Smooth muscle cell (in vitro differentiated cells): ENCODE measurements around the gene GTF2F2. TPM values are rescaled to one million over a fixed set of nuclear protein-coding genes. Genes with fewer than 3 reads are reported as not detected.

ENCODE experiments used
- DNase-seq: peaks from one replicate; lab custom pipeline; 2025; ENCODE audit not compliant: unreplicated experiment; lab: John Stamatoyannopoulos, UW
- H2AFZ ChIP-seq: fragments of 200-600 bp; sonication (generic); 2 replicates; pipeline ENCODE4 v1.6.0; 2016; ENCODE audit warnings: antibody characterized with exemption, low read depth, mild to moderate bottlenecking
- H3F3A ChIP-seq: fragments of 200-600 bp; sonication (generic); 2 replicates; pipeline ENCODE4 v1.6.0; 2017; ENCODE audit warnings: antibody characterized with exemption, low read depth
- H3K27ac ChIP-seq: fragments of 200-600 bp; sonication (generic); 2 replicates; pipeline ENCODE4 v1.5.1; 2016; ENCODE audit warnings: low read depth, mild to moderate bottlenecking
- H3K27me3 ChIP-seq: fragments of 200-600 bp; sonication (generic); 2 replicates; pipeline ENCODE4 v1.6.1; 2016; ENCODE audit warnings: low read depth, mild to moderate bottlenecking
- H3K36me3 ChIP-seq: fragments of 200-600 bp; sonication (generic); 2 replicates; pipeline ENCODE4 v1.5.1; 2016; ENCODE audit warnings: low read depth
- H3K4me1 ChIP-seq: fragments of 200-600 bp; sonication (generic); 2 replicates; pipeline ENCODE4 v1.5.1; 2016; ENCODE audit warnings: low read depth
- H3K4me2 ChIP-seq: fragments of 200-600 bp; sonication (generic); 2 replicates; pipeline ENCODE4 v1.6.0; 2016; ENCODE audit warnings: mild to moderate bottlenecking
- H3K4me3 ChIP-seq: fragments of 200-600 bp; sonication (generic); 2 replicates; pipeline ENCODE4 v1.5.1; 2016; ENCODE audit warnings: mild to moderate bottlenecking
- H3K79me2 ChIP-seq: fragments of 200-600 bp; sonication (generic); 2 replicates; pipeline ENCODE4 v1.6.0; 2016; ENCODE audit warnings: low read depth, mild to moderate bottlenecking
- H3K9ac ChIP-seq: fragments of 200-600 bp; sonication (generic); 2 replicates; pipeline ENCODE4 v1.6.0; 2016; ENCODE audit warnings: low read depth
- H3K9me3 ChIP-seq: fragments of 200-600 bp; sonication (generic); replicated peaks from 2 replicates; pipeline ENCODE4 v1.5.1; 2016; ENCODE audit warnings: low read depth
- H4K20me1 ChIP-seq: fragments of 200-600 bp; sonication (generic); 2 replicates; pipeline ENCODE4 v1.6.0; 2016; ENCODE audit warnings: low read depth
- WGBS: methylation state at CpG from one replicate; pipeline ENCODE4 v1.1.7; 2016; ENCODE audit warnings: low lambda C conversion rate; 5-methylcytosine and 5-hydroxymethylcytosine counted together
- polyA plus RNA-seq: library from polyadenylated mRNA; unstranded; fragments of >200 nt; fragmentation: Nextera tagmentation; extraction: Ambion mirVana; gene quantifications from 2 replicates; pipeline ENCODE4 v1.2.1, GENCODE V29; 2016
- total RNA-seq: library from RNA; depleted of rRNA; stranded (reverse); fragments of >200 nt; gene quantifications from 2 replicates; pipeline ENCODE4 v1.2.3, GENCODE V29; 2014
- TF ChIP-seq, protein P1 (sequence below): fragments of 200-600 bp; sonication (generic); IDR thresholded peaks from 2 replicates; pipeline ENCODE4 v1.5.1; 2017; ENCODE audit warnings: borderline replicate concordance, mild to moderate bottlenecking, antibody characterized with exemption; ENCODE audit not compliant: insufficient read depth, poor library complexity, severe bottlenecking

GTF2F2 gene
- total and polyA plus RNA-seq, 2 experiments from 2014 or later, result 11.2 to 28.1 TPM

DNA sequence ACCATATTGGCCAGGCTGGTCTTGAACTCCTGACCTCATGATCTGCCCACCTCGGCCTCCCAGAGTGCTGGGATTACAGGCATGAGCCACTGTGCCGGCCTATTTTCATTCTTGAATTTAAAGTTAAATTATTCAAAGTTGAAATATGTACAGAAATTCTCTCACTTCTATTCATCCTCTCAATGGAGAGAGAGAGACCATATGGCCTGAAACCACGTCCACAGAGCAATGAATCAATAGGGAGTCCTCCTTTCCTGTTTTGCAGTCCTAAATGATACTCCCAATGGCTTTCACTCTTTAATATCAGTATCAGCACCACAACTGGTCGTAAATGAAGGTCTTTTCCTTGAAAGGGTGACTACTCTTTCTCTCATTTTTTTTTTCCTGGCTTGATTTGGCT lies 111.0 kb downstream of the GTF2F2 start:
- no peak overlapping the region for H3K4me2 ChIP-seq
- H3K4me1 ChIP-seq, result peaks cover 3% of the 10 kb centered on the region
- H4K20me1 ChIP-seq, result peaks cover under 1% of the 10 kb centered on the region
- TF ChIP-seq, protein P1, sequence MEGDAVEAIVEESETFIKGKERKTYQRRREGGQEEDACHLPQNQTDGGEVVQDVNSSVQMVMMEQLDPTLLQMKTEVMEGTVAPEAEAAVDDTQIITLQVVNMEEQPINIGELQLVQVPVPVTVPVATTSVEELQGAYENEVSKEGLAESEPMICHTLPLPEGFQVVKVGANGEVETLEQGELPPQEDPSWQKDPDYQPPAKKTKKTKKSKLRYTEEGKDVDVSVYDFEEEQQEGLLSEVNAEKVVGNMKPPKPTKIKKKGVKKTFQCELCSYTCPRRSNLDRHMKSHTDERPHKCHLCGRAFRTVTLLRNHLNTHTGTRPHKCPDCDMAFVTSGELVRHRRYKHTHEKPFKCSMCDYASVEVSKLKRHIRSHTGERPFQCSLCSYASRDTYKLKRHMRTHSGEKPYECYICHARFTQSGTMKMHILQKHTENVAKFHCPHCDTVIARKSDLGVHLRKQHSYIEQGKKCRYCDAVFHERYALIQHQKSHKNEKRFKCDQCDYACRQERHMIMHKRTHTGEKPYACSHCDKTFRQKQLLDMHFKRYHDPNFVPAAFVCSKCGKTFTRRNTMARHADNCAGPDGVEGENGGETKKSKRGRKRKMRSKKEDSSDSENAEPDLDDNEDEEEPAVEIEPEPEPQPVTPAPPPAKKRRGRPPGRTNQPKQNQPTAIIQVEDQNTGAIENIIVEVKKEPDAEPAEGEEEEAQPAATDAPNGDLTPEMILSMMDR, result no peak
- no peak overlapping the region for H3K27ac ChIP-seq
- H3K79me2 ChIP-seq, result peaks cover 8% of the 10 kb centered on the region
- DNase-seq, result no peak
- H3K4me3 ChIP-seq, result no peak overlapping the region
- 90% methylated on average over 4 of the region's 4 CpGs for WGBS
- H3K9ac ChIP-seq, result no peak overlapping the region
- H2AFZ ChIP-seq, result no peak overlapping the region
- peaks cover 6% of the 10 kb centered on the region for H3F3A ChIP-seq
- H3K27me3 ChIP-seq, result no peaks in the 10 kb centered on the region
- no peaks in the 10 kb centered on the region for H3K9me3 ChIP-seq
- no peaks in the 10 kb centered on the region for H3K36me3 ChIP-seq

DNA sequence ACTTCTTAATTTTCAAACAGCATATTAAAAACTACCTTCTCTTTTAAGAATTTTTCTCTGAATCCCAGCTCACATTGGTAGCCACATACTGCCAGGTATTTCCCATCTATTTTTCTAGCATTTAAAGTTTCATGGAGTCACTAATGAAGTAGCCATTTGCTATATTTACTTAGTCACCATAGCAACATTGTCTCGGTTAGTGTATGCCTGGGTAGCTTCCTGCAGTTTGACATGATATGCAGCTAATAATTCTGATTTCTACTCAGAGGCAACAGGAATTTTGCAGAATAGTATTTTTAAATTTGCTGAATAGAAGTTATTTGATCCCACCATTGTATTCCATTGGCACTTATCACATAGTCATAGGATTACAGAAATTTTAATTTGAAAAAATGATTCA lies 111.4 kb downstream of the GTF2F2 start:
- no peaks in the 10 kb centered on the region for H3K27me3 ChIP-seq
- no peak overlapping the region for H2AFZ ChIP-seq
- DNase-seq, result no peak
- no peak overlapping the region for H3K27ac ChIP-seq
- 52% methylated on average over 1 of the region's 1 CpG for WGBS
- H3F3A ChIP-seq, result peaks cover 10% of the 10 kb centered on the region
- no peak overlapping the region for H3K9ac ChIP-seq
- H4K20me1 ChIP-seq, result peaks cover 5% of the 10 kb centered on the region
- H3K9me3 ChIP-seq, result no peaks in the 10 kb centered on the region
- no peak overlapping the region for H3K4me3 ChIP-seq
- H3K4me2 ChIP-seq, result no peak overlapping the region
- H3K79me2 ChIP-seq, result peaks cover 8% of the 10 kb centered on the region
- TF ChIP-seq, protein P1, result no peak
- H3K36me3 ChIP-seq, result no peaks in the 10 kb centered on the region
- peaks cover 7% of the 10 kb centered on the region for H3K4me1 ChIP-seq

DNA sequence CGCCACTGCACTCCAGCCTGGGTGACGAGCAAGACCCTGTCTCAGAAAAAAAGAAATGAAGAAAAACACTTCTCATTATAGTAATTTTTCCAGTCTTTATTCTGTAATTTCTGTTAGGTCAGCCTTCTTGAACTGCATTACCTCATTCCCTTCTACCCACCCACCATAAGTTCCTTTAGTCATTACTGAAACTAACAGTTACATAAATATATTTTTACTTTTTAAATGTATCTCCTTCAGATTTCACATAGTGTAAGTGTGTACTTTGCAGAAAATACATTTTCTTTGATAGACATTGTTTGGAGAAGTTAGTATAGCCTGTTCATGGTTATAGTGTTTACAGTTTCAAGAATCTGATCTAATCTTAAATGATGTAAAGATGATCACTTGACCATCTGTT lies 112.3 kb downstream of the GTF2F2 start:
- no peak overlapping the region for H3K4me3 ChIP-seq
- peaks cover 15% of the 10 kb centered on the region for H3F3A ChIP-seq
- H3K79me2 ChIP-seq, result peaks cover 8% of the 10 kb centered on the region
- no peaks in the 10 kb centered on the region for H3K9me3 ChIP-seq
- no peak for DNase-seq
- H3K9ac ChIP-seq, result no peak overlapping the region
- H4K20me1 ChIP-seq, result peaks cover 6% of the 10 kb centered on the region
- peaks cover 7% of the 10 kb centered on the region for H3K4me1 ChIP-seq
- no peak overlapping the region for H3K27ac ChIP-seq
- H3K36me3 ChIP-seq, result no peaks in the 10 kb centered on the region
- TF ChIP-seq, protein P1, result no peak
- H2AFZ ChIP-seq, result no peak overlapping the region
- no peaks in the 10 kb centered on the region for H3K27me3 ChIP-seq
- H3K4me2 ChIP-seq, result no peak overlapping the region
- 100% methylated on average over 2 of the region's 2 CpGs for WGBS

DNA sequence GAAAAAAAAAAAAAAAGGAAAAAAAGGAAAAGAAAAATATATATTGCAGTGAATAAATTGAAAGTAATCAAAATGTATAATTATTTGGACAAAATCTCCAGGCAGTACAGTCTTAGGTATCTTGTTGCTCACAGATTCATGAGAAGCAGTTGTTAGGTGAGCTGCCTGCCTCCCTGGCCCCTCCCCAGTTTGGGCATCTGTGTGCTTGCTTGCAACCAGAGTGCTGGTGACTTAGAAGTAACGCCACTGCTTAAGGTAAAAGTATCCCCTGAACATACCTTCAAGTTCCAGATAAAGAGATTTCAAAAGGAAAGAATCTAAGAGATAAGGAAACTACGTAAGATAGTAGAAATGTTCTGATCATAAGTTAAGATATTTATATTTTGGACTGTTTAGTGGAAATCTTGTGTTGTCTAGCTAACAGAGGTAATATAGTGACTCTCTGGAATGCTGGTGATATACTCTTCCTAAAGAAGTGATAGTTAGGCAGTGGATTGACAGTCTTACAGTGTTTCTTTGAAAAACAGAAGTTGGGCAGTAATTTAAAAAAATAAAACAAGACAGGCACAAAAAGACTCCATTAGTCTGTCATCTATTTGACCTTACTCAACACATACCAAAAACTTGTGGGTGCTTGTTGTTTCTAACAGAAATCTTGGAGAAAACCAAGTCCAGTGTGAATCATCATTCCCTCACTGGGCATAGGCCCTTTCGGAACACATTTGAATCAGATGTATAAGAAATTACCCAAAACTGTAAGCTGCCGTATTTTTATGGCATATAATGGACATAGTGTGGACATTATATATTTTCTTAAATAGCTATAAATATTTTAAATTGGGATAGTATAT lies 118.9 kb downstream of the GTF2F2 start:
- no peak overlapping the region for H3K4me3 ChIP-seq
- peaks cover 6% of the 10 kb centered on the region for H4K20me1 ChIP-seq
- H2AFZ ChIP-seq, result no peak overlapping the region
- peaks cover 11% of the 10 kb centered on the region for H3K79me2 ChIP-seq
- no peaks in the 10 kb centered on the region for H3K9me3 ChIP-seq
- H3F3A ChIP-seq, result peaks cover 15% of the 10 kb centered on the region
- DNase-seq, result no peak
- H3K4me1 ChIP-seq, result peaks cover 7% of the 10 kb centered on the region
- 81% methylated on average over 4 of the region's 4 CpGs for WGBS
- peak overlapping the region; percentile 34 for H3K27ac ChIP-seq
- no peaks in the 10 kb centered on the region for H3K36me3 ChIP-seq
- TF ChIP-seq, protein P1, result no peak
- H3K27me3 ChIP-seq, result no peaks in the 10 kb centered on the region
- no peak overlapping the region for H3K9ac ChIP-seq
- H3K4me2 ChIP-seq, result no peak overlapping the region
